Thoracic aorta (tissue), 2 donors: ENCODE data around the gene MIB1. TPM values are rescaled to one million over a fixed set of nuclear protein-coding genes. Genes with fewer than 3 reads are reported as not detected.

Source experiments
- ATAC-seq: fragments of 150-250 bp; one replicate; pipeline ENCODE4 v1.8.0; 2017; ENCODE audit warnings: low read depth; ENCODE audit not compliant: insufficient number of reproducible peaks, low FRiP score
- DNase-seq: peaks from one replicate; pipeline ENCODE4 v3.0.0-alpha.2; 2020; ENCODE audit warnings: low spot score
- H3K27ac ChIP-seq, 2 donors: fragments of 200-600 bp; sonication (generic); 1 replicate in 1 of 2; 2 replicates in 1 of 2; pipeline ENCODE4 v1.5.1; 2016; ENCODE audit warnings: mild to moderate bottlenecking in 2 of 2, moderate library complexity in 2 of 2
- H3K27me3 ChIP-seq: fragments of 200-600 bp; sonication (generic); replicated peaks from 2 replicates; pipeline ENCODE4 v1.6.0; 2016; ENCODE audit warnings: mild to moderate bottlenecking; ENCODE audit not compliant: insufficient read depth
- H3K36me3 ChIP-seq: fragments of 200-600 bp; sonication (generic); one replicate; pipeline ENCODE4 v1.5.1; 2016
- H3K4me1 ChIP-seq, 2 donors: fragments of 200-600 bp; sonication (generic); 1 replicate in 1 of 2; 2 replicates in 1 of 2; pipeline versions ENCODE4 v1.5.1 to v1.6.0; 2016; ENCODE audit warnings: low read depth in 2 of 2, mild to moderate bottlenecking in 1 of 2; ENCODE audit not compliant: control insufficient read depth in 1 of 2
- H3K4me3 ChIP-seq: fragments of 200-600 bp; sonication (generic); 2 replicates; pipeline ENCODE4 v1.5.1; 2016; ENCODE audit warnings: mild to moderate bottlenecking
- H3K9me3 ChIP-seq: fragments of 200-600 bp; sonication (generic); 2 replicates; pipeline ENCODE4 v1.5.1; 2016
- total RNA-seq, 2 donors: library from RNA; depleted of rRNA; stranded (reverse); fragments of >200 nt; gene quantifications; one replicate each; pipeline versions ENCODE4 v1.1.0 to v1.2.3, GENCODE V29; 2016
- TF ChIP-seq, protein P1 (sequence below): fragments of 200-600 bp; sonication (generic); IDR thresholded peaks from one replicate; pipeline ENCODE4 v1.5.1; 2019; ENCODE audit warnings: antibody characterized with exemption

MIB1 gene
- total RNA-seq, 2 donors from 2014 or later: 37.9 to 53.6 TPM

DNA sequence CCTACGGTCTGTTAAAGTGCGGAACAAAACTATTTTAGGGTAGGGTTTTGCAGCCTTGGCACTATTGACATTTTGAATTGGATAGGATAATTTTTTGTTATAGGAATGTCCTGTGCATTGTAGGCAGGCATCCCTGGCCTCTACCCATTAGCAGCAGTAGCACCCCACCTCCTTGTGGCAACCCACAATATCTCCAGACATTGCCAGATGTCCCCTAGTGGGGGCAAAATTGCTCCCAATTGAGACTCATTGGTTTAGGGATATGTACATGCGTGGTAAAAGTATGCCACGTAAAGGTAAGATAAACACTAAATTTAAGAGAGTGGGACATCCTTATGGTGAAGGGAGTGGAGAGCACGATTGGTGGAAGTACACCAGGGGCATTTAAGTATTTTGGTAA lies 4.6 kb downstream of the MIB1 start:
- ATAC-seq (no peak), DNase-seq (no peak)
- Histone ChIP-seq H3K9me3 (no peaks in the 10 kb centered on the region), H3K4me1 (peaks cover 24 to 46% of the 10 kb centered on the region in 2 donors), H3K27me3 (no peaks in the 10 kb centered on the region), H3K27ac (no peak overlapping the region), H3K36me3 (no peaks in the 10 kb centered on the region), H3K4me3 (no peak overlapping the region)
- TF ChIP-seq, protein P1, sequence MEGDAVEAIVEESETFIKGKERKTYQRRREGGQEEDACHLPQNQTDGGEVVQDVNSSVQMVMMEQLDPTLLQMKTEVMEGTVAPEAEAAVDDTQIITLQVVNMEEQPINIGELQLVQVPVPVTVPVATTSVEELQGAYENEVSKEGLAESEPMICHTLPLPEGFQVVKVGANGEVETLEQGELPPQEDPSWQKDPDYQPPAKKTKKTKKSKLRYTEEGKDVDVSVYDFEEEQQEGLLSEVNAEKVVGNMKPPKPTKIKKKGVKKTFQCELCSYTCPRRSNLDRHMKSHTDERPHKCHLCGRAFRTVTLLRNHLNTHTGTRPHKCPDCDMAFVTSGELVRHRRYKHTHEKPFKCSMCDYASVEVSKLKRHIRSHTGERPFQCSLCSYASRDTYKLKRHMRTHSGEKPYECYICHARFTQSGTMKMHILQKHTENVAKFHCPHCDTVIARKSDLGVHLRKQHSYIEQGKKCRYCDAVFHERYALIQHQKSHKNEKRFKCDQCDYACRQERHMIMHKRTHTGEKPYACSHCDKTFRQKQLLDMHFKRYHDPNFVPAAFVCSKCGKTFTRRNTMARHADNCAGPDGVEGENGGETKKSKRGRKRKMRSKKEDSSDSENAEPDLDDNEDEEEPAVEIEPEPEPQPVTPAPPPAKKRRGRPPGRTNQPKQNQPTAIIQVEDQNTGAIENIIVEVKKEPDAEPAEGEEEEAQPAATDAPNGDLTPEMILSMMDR: no peak

GRCh38 chr18:21747268-21747667 lies 6.7 kb downstream of the MIB1 start:
- no peak overlapping the region for H3K4me3 ChIP-seq
- no peaks in the 10 kb centered on the region for H3K36me3 ChIP-seq
- no peaks in the 10 kb centered on the region for H3K9me3 ChIP-seq
- TF ChIP-seq, protein P1: no peak
- H3K4me1 ChIP-seq: peaks cover 35 to 52% of the 10 kb centered on the region in 2 donors
- no peaks in the 10 kb centered on the region for H3K27me3 ChIP-seq
- ATAC-seq (no peak), DNase-seq (no peak)
- H3K27ac ChIP-seq: peak overlapping the region in 1 of 2 donors; percentile 11

GRCh38 chr18:21747764-21748693 lies 7.4 kb downstream of the MIB1 start:
- TF ChIP-seq, protein P1: no peak
- H3K36me3 ChIP-seq: no peaks in the 10 kb centered on the region
- H3K27ac ChIP-seq: no peak overlapping the region
- H3K9me3 ChIP-seq: no peaks in the 10 kb centered on the region
- DNase-seq (no peak), ATAC-seq (no peak)
- peaks cover 32 to 50% of the 10 kb centered on the region in 2 donors for H3K4me1 ChIP-seq
- no peaks in the 10 kb centered on the region for H3K27me3 ChIP-seq
- no peak overlapping the region for H3K4me3 ChIP-seq

DNA sequence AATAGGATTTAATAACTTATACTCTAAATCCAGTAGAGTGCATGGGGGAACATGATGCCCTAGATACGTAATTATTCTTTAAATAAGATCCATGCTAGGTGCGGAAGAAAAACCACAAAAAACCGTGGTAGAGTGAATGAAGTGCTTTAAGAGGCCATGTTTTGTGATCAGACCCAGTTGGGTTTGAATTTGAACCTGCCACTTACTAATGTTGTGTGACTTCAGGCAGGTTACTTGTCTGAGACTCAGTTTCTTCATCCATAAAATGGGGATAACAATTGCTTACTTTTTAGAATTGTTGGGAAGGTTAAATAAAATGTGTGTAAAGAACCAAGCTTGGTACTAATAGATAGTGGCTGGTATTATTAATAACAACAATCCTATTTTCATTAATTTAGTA lies 17.2 kb downstream of the MIB1 start:
- DNase-seq (no peak), ATAC-seq (no peak)
- no peak overlapping the region for H3K4me3 ChIP-seq
- H3K27me3 ChIP-seq: no peaks in the 10 kb centered on the region
- no peaks in the 10 kb centered on the region for H3K36me3 ChIP-seq
- TF ChIP-seq, protein P1: no peak
- peak overlapping the region in 1 of 2 donors; percentile 74 for H3K27ac ChIP-seq
- peaks cover 28 to 38% of the 10 kb centered on the region in 2 donors for H3K4me1 ChIP-seq
- H3K9me3 ChIP-seq: no peaks in the 10 kb centered on the region

DNA sequence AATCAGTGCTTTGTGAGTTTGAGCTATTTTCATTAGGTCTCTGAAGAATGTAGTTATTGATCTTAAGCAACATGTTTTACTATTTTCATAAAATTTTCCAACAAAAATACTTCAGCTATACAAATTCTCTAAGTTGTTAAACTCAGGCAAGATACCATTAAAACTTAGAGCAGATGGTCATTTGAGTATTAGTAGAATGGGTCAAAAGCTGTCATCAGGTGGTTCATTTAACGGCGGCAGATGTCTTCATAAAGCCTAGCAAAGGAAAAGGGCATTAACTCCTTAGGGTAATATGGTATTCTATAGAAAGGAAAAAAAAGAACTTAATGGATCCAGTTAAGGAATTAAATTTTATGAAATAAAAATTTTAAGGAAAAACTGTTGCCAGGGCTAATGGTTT lies 19.2 kb downstream of the MIB1 start:
- TF ChIP-seq, protein P1: no peak
- Histone ChIP-seq H3K27me3 (no peaks in the 10 kb centered on the region), H3K9me3 (no peaks in the 10 kb centered on the region), H3K4me3 (no peak overlapping the region), H3K27ac (no peak overlapping the region), H3K36me3 (no peaks in the 10 kb centered on the region), H3K4me1 (peaks cover 37 to 58% of the 10 kb centered on the region in 2 donors)
- DNase-seq: no peak
- no peak for ATAC-seq
